ENCODE results near the gene YAF2.
"Not testable (repeated sequence)": the region's sequence is repeated elsewhere in the genome, so short reads cannot be mapped to it uniquely, and the experiment has no call there.

The YAF2 gene

DNA sequence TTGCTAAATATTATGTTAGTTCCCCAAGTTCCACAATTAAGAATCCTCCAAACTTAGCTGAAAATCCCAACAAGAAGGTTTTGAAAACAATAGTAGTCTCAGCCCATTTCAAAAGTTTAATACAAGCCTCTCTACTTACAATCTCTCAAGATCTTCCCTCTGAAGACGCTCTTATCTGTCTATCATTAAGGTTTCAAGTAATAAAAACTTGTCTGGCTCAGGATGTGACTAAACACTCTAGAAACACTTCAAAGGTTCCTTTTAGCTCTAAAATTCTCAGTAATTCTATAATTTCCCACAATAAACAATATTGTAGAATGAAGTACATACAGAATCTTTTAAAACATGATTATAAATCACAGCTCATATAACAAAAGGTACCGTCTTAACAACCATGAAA lies 16.3 kb downstream of the YAF2 start:
- TF ChIP-seq, protein P1, sequence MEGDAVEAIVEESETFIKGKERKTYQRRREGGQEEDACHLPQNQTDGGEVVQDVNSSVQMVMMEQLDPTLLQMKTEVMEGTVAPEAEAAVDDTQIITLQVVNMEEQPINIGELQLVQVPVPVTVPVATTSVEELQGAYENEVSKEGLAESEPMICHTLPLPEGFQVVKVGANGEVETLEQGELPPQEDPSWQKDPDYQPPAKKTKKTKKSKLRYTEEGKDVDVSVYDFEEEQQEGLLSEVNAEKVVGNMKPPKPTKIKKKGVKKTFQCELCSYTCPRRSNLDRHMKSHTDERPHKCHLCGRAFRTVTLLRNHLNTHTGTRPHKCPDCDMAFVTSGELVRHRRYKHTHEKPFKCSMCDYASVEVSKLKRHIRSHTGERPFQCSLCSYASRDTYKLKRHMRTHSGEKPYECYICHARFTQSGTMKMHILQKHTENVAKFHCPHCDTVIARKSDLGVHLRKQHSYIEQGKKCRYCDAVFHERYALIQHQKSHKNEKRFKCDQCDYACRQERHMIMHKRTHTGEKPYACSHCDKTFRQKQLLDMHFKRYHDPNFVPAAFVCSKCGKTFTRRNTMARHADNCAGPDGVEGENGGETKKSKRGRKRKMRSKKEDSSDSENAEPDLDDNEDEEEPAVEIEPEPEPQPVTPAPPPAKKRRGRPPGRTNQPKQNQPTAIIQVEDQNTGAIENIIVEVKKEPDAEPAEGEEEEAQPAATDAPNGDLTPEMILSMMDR (IDR thresholded peaks at IDR 0.05; ENCODE audit: extremely low read depth, insufficient read depth, missing control alignments), result no peak
- no peak for DNase-seq (ENCODE audit: low spot score)
- in situ Hi-C loops (cut with MboI; ENCODE audit: low pct_unique_long_range_greater_than_20kb, low sequenced_read_pairs, unreplicated experiment), result no loop called here

GRCh38 chr12:42217656-42218055 lies 20.4 kb downstream of the YAF2 start:
- in situ Hi-C loops (cut with MboI; ENCODE audit: low pct_unique_long_range_greater_than_20kb, low sequenced_read_pairs, unreplicated experiment), result no loop called here
- TF ChIP-seq, protein P1 (IDR thresholded peaks at IDR 0.05; ENCODE audit: extremely low read depth, insufficient read depth, missing control alignments), result no peak
- DNase-seq (ENCODE audit: low spot score), result no peak

GRCh38 chr12:42216737-42217136 lies 21.3 kb downstream of the YAF2 start:
- in situ Hi-C loops (cut with MboI; ENCODE audit: low pct_unique_long_range_greater_than_20kb, low sequenced_read_pairs, unreplicated experiment), result no loop called here
- no peak for DNase-seq (ENCODE audit: low spot score)
- TF ChIP-seq, protein P1 (IDR thresholded peaks at IDR 0.05; ENCODE audit: extremely low read depth, insufficient read depth, missing control alignments), result no peak

- DNase-seq (ENCODE audit: low spot score); in situ Hi-C loops (cut with MboI; ENCODE audit: low pct_unique_long_range_greater_than_20kb, low sequenced_read_pairs, unreplicated experiment): not testable (repeated sequence)
Observed at GRCh38 chr12:42215759-42216158, 22.3 kb downstream of the YAF2 start.

GRCh38 chr12:42213954-42214426 lies 24.1 kb downstream of the YAF2 start:
- no peak for DNase-seq (ENCODE audit: low spot score)
- TF ChIP-seq, protein P1 (IDR thresholded peaks at IDR 0.05; ENCODE audit: extremely low read depth, insufficient read depth, missing control alignments), result no peak
- in situ Hi-C loops (cut with MboI; ENCODE audit: low pct_unique_long_range_greater_than_20kb, low sequenced_read_pairs, unreplicated experiment), result no loop called here

DNA sequence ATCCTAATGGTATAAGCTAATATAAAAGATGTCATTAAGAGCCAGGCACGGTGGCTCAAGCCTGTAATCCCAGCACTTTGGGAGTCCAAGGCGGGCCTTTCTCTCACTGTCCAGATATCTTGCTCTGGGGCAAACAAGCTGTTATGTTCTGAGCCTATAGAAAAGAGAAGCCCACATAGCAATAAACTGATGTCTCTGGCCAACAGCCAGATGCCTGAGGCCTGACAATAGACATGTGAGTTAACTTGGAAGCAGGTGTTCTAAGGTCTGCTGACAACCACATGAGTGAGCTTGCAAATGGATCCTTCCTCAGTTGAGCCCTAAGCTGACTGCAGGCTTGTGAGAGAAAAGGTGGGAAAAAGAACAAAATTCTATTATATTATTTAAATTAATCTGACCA lies 25.0 kb downstream of the YAF2 start:
- in situ Hi-C loops (cut with MboI; ENCODE audit: low pct_unique_long_range_greater_than_20kb, low sequenced_read_pairs, unreplicated experiment), result no loop called here
- TF ChIP-seq, protein P1 (IDR thresholded peaks at IDR 0.05; ENCODE audit: extremely low read depth, insufficient read depth, missing control alignments), result no peak
- no peak for DNase-seq (ENCODE audit: low spot score)

DNA sequence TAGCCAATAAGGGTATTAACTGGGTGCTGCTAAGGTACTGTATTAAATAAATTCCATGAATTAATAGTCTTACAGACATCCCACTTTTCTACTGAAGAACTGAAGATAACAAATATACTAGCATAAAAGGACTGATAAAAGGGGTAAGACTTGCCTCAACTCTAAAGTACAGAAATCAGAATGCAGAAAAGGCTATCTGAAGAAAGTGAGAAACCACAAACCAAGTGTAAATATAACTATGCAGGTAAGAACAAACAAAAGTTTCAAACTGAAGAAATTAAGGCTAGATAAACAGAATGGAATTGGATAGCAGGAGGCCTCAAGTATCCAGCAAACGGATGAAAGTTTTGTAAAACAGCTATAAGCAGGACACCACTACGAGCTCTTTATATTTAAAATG lies 29.5 kb downstream of the YAF2 start:
- no peak for DNase-seq (ENCODE audit: low spot score)
- TF ChIP-seq, protein P1 (IDR thresholded peaks at IDR 0.05; ENCODE audit: extremely low read depth, insufficient read depth, missing control alignments), result no peak
- in situ Hi-C loops (cut with MboI; ENCODE audit: low pct_unique_long_range_greater_than_20kb, low sequenced_read_pairs, unreplicated experiment), result no loop called here

Measured in GM13977 (cell line).